Measurements from ENCODE around the gene GCC2. TPM values are rescaled to one million over a fixed set of nuclear protein-coding genes. Genes with fewer than 3 reads are reported as not detected.

GCC2 gene
- total and polyA plus RNA-seq, 2 of the 8 experiments (the other 6 are each of a cell fraction or from before 2014, with no cell fraction given) = 4.6 to 54.9 TPM

- H3K4me3 ChIP-seq (ENCODE audit: extremely low read depth in 1 of 4, insufficient read depth in 2 of 4, low read depth in 3 of 4, low read length in 4 of 4) = no peak overlapping the region
- no peak overlapping the region for H2BK120ac ChIP-seq (replicated peaks; ENCODE audit: low read depth, low read length)
- H3K23ac ChIP-seq (ENCODE audit: insufficient read length) = no peak overlapping the region
- H4K20me1 ChIP-seq (replicated peaks in 1 of 2; ENCODE audit: control insufficient read depth in 1 of 2, insufficient read depth in 2 of 2, low read length in 2 of 2) = no peaks in the 10 kb centered on the region
- no peak overlapping the region for H2AFZ ChIP-seq (ENCODE audit: low read length)
- H4K5ac ChIP-seq (ENCODE audit: insufficient read length, low read depth, low read length) = no peak overlapping the region
- WGBS, 2 experiments (ENCODE audit: extremely low coverage in 1 of 2, insufficient coverage in 1 of 2, insufficient read length in 1 of 2, insufficient replicate concordance in 2 of 2, low coverage in 1 of 2, low lambda C conversion rate in 2 of 2, missing lambda C conversion rate in 1 of 2) = 100% methylated on average over 1 of the region's 1 CpG; no CpG with 5 or more reads in 1 of the 2 experiments
- H3K14ac ChIP-seq (ENCODE audit: insufficient read length) = no peak overlapping the region
- no peak overlapping the region for H2AK5ac ChIP-seq (ENCODE audit: low read depth, low read length)
- POLR2A ChIA-PET (ENCODE audit: partially characterized antibody) = interaction anchor here (1.9 kb wide), 1 partner anchor 41 kb away, joined by 4 read pairs; no protein-coding TSS in a partner anchor
- peak overlapping the region; percentile 43; the same call in 1 of the 2 replicates for H2BK20ac ChIP-seq (ENCODE audit: low read length)
- no peak overlapping the region for H3K4me2 ChIP-seq (ENCODE audit: insufficient read depth in 1 of 2, low read depth in 2 of 2, low read length in 2 of 2)
- no peak overlapping the region for H3K56ac ChIP-seq (replicated peaks; ENCODE audit: insufficient read length, low read depth, low read length)
- FAIRE-seq (no peak), DNase-seq (ENCODE audit: low read depth in 1 of 2, low spot score in 2 of 2) (no peak)
- peaks cover 4 to 10% of the 10 kb centered on the region in 2 experiments for H3K79me2 ChIP-seq (ENCODE audit: control insufficient read depth in 1 of 2, insufficient read depth in 2 of 2, low read length in 2 of 2)
- 0 out of 2 replicates have a peak overlapping the region, but pooled peaks have one; percentile 16 for H3K18ac ChIP-seq (ENCODE audit: extremely low read depth, low read length)
- no peak overlapping the region for H2BK12ac ChIP-seq (ENCODE audit: low read depth, low read length)
- no peaks in the 10 kb centered on the region for H3K9me3 ChIP-seq (ENCODE audit: insufficient read depth in 2 of 2, low read depth in 1 of 2, low read length in 1 of 2)
- H2BK5ac ChIP-seq (ENCODE audit: low read depth, low read length) = peak overlapping the region; percentile 91; the same call in 1 of the 2 replicates
- CTCF ChIA-PET (ENCODE audit: partially characterized antibody) = no interaction called here
- H4K8ac ChIP-seq (ENCODE audit: extremely low read depth, insufficient read depth, low read length) = no peak overlapping the region; the same call in 1 of the 2 replicates
- H3K36me3 ChIP-seq (ENCODE audit: control insufficient read depth in 2 of 4, insufficient read depth in 4 of 4, low read length in 3 of 4) = no peaks in the 10 kb centered on the region
- no peaks in the 10 kb centered on the region for H3K79me1 ChIP-seq (ENCODE audit: low read depth, low read length)
- peaks cover 4% of the 10 kb centered on the region; the same call in 1 of the 2 replicates for H3K23me2 ChIP-seq (ENCODE audit: low read depth, low read length)
- no peaks in the 10 kb centered on the region for H3K27me3 ChIP-seq (replicated peaks in 1 of 4; ENCODE audit: control insufficient read depth in 3 of 4, extremely low read depth in 1 of 4, insufficient read depth in 3 of 4, low read length in 3 of 4)
- H3K4ac ChIP-seq (replicated peaks; ENCODE audit: insufficient read length, low read depth, low read length) = no peak overlapping the region
- no peak overlapping the region for H4K91ac ChIP-seq (replicated peaks; ENCODE audit: insufficient read length, low read length)
- H3K4me1 ChIP-seq (replicated peaks in 1 of 4; ENCODE audit: control insufficient read depth in 3 of 4, insufficient read depth in 4 of 4, low read length in 3 of 4) = peaks cover 0 to 4% (median 0%) of the 10 kb centered on the region in 4 experiments; a peak in 1 of 7 replicates
- no peak overlapping the region for H3K9ac ChIP-seq (replicated peaks in 1 of 4; ENCODE audit: extremely low read depth in 1 of 4, low read depth in 3 of 4, low read length in 3 of 4)
- TF ChIP-seq CREB1 (IDR thresholded peaks at IDR 0.05) = no peak
- TF ChIP-seq KDM5A (IDR thresholded peaks at IDR 0.05; ENCODE audit: low read length) = no peak
- no peak for TF ChIP-seq RXRA (IDR thresholded peaks at IDR 0.05; ENCODE audit: insufficient read depth, low read depth, low read length)
- no peak overlapping the region; the same call in 1 of the 2 replicates for H3K27ac ChIP-seq (ENCODE audit: low read depth, low read length)
- no peak overlapping the region for H2BK15ac ChIP-seq (ENCODE audit: low read length)
These were observed 3.8 kb upstream of the GCC2 start for GRCh38 chr2:108444941-108445840.
